Erythroblast (primary cell): ENCODE measurements around the gene KRTAP16-1.

ENCODE experiments used
- DNase-seq, 2 experiments: peaks; one replicate each; lab custom pipeline; 2025; lab: John Stamatoyannopoulos, UW
- GATA1 ChIP-seq: IDR thresholded peaks from 2 replicates; pipeline ENCODE4 v1.6.1; 2011; ENCODE audit warnings: low read depth, mild to moderate bottlenecking, control low read depth, low read length, moderate library complexity
- POLR2A ChIP-seq: IDR thresholded peaks from 2 replicates; pipeline ENCODE4 v1.6.1; 2011; ENCODE audit warnings: mild to moderate bottlenecking, low read length

Gene KRTAP16-1

GRCh38 chr17:41324180-41325075 is 15.3 kb upstream of the KRTAP16-1 start:
- TF ChIP-seq GATA1 = no peak
- no peak for TF ChIP-seq POLR2A

GRCh38 chr17:41322903-41323895 is 14.1 kb upstream of the KRTAP16-1 start:
- no peak for DNase-seq
- TF ChIP-seq GATA1 (no peak), POLR2A (no peak)

More at GRCh38 chr17:41324180-41325075, 15.3 kb upstream of the KRTAP16-1 start:
- DNase-seq = peak in 1 of 2 experiments; percentile 11

GRCh38 chr17:41322094-41322902 is 13.2 kb upstream of the KRTAP16-1 start:
- peak; percentile 10 to 13 for DNase-seq
- TF ChIP-seq GATA1 = no peak

GRCh38 chr17:41318231-41318630 is 9.1 kb upstream of the KRTAP16-1 start:
- TF ChIP-seq POLR2A = no peak
- no peak for TF ChIP-seq GATA1

GRCh38 chr17:41315814-41316445 is 6.8 kb upstream of the KRTAP16-1 start:
- no peak for DNase-seq

More at GRCh38 chr17:41318231-41318630, 9.1 kb upstream of the KRTAP16-1 start:
- no peak for DNase-seq

GRCh38 chr17:41315204-41315794 is 6.2 kb upstream of the KRTAP16-1 start, which contains the start of gene KRTAP17-1:
Gene KRTAP17-1, minus strand, starts transcription at chr17:41315710. Its CDS starts 60 bp downstream, at chr17:41315650.
- DNase-seq = no peak

More at GRCh38 chr17:41315814-41316445, 6.8 kb upstream of the KRTAP16-1 start:
- TF ChIP-seq POLR2A = no peak
- TF ChIP-seq GATA1 = no peak

GRCh38 chr17:41311111-41311510 is 2.0 kb upstream of the KRTAP16-1 start:
- no peak for TF ChIP-seq POLR2A
- TF ChIP-seq GATA1 = no peak
- DNase-seq = no peak

More at GRCh38 chr17:41315204-41315794, 6.2 kb upstream of the KRTAP16-1 start, which contains the start of gene KRTAP17-1:
- TF ChIP-seq GATA1 (no peak), POLR2A (no peak)

- TF ChIP-seq POLR2A (no peak), GATA1 (no peak)
- DNase-seq = no peak
Measured at GRCh38 chr17:41308251-41308917, 725 bp downstream of the KRTAP16-1 start.

- DNase-seq = no peak
- TF ChIP-seq POLR2A (no peak), GATA1 (no peak)
Measured at GRCh38 chr17:41307647-41308046, 1.5 kb downstream of the KRTAP16-1 start.

GRCh38 chr17:41304091-41304490 is 5.0 kb downstream of the KRTAP16-1 start:
- TF ChIP-seq GATA1 (no peak), POLR2A (no peak)
- DNase-seq = no peak

- DNase-seq = no peak
- TF ChIP-seq GATA1 (no peak), POLR2A (no peak)
Measured at GRCh38 chr17:41302981-41303380, 6.1 kb downstream of the KRTAP16-1 start.

- TF ChIP-seq POLR2A (no peak), GATA1 (no peak)
- DNase-seq = no peak
Measured at GRCh38 chr17:41301916-41302901, 6.9 kb downstream of the KRTAP16-1 start, which contains the start of gene KRTAP29-1. Gene KRTAP29-1, minus strand, starts transcription at chr17:41302851. Its CDS starts 0 bp downstream, at chr17:41302851.
